Measurements from ENCODE around the gene FGF7.

GRCh38 chr15:49412797-49413196 is 10.2 kb upstream of the FGF7 start:
- TF ChIP-seq GATA2 (IDR thresholded peaks at IDR 0.05; ENCODE audit: low read depth, low read length) (no peak), GATA3 (IDR thresholded peaks at IDR 0.05; ENCODE audit: low read depth, low read length) (no peak)
